ENCODE measurements around the gene FECH. TPM values are rescaled to one million over a fixed set of nuclear protein-coding genes. Genes with fewer than 3 reads are reported as not detected.

Gene FECH
- total RNA-seq, 1 experiment from 2014 or later = 24.1 TPM

DNA sequence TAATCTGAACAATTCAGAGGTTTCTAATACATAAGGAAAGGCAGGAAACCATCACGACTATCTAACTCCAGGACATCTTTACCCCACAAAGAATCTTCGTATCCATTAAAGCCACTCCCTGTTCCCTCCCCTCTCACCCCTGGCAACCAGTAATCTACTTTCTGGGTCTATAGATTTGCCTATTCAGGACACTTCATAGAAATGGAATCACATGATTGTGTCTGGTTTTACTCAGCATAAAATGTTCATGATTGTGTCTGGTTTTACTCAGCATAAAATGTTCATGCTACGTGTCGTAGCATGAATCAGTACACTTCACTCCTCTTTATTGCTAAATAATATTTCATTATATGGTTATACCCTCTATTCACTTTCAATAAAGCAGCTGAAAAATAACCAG lies 11.6 kb downstream of the FECH start:
- H4K8ac ChIP-seq (replicated peaks; ENCODE audit: insufficient read length, low read depth, low read length) = no peak overlapping the region
- no peak overlapping the region for H3K4ac ChIP-seq (ENCODE audit: low read depth, low read length)
- H3T11ph ChIP-seq (ENCODE audit: low read length) = no peak overlapping the region
- no peak overlapping the region for H3K4me3 Mint-ChIP-seq
- no peak overlapping the region for H3K56ac ChIP-seq (ENCODE audit: insufficient read length, low read depth, low read length)
- DNase-seq = no peak
- H3K23me2 ChIP-seq (ENCODE audit: insufficient read length, low read depth, low read length, poor library complexity, severe bottlenecking) = no peaks in the 10 kb centered on the region
- peaks cover 2 to 44% (median 36%) of the 10 kb centered on the region in 3 experiments; a peak in 6 of 7 replicates for H3K36me3 Mint-ChIP-seq (ENCODE audit: insufficient read depth in 1 of 3, low read depth in 3 of 3)
- no peaks in the 10 kb centered on the region; the same call in 1 of the 2 replicates for H3K27me3 Mint-ChIP-seq (ENCODE audit: low read depth)
- H3K27ac ChIP-seq (ENCODE audit: insufficient read length, low read depth, low read length) = no peak overlapping the region
- no peaks in the 10 kb centered on the region for H4K20me1 ChIP-seq (ENCODE audit: control insufficient read depth, insufficient read depth, insufficient read length)
- H3K23ac ChIP-seq (ENCODE audit: insufficient read length, low read depth, low read length) = no peak overlapping the region
- no peak overlapping the region for H2AFZ ChIP-seq (ENCODE audit: low read length)
- no peaks in the 10 kb centered on the region for H3K4me1 Mint-ChIP-seq
- H3K79me2 ChIP-seq (ENCODE audit: insufficient read depth, low read length) = no peaks in the 10 kb centered on the region
- no peak overlapping the region for H2BK12ac ChIP-seq (ENCODE audit: insufficient read length, low read depth, low read length)
- H4K5ac ChIP-seq (ENCODE audit: insufficient read length, low read depth, low read length) = no peak overlapping the region
- H2BK20ac ChIP-seq (ENCODE audit: low read depth, low read length, poor library complexity, severe bottlenecking) = no peak overlapping the region
- no peak overlapping the region for H3K9ac ChIP-seq (ENCODE audit: extremely low read depth, insufficient read length, low read length)
- H2BK15ac ChIP-seq (ENCODE audit: low read depth, low read length) = no peak overlapping the region
- no peaks in the 10 kb centered on the region for H3K9me3 Mint-ChIP-seq
- no peak overlapping the region for H3K4me2 ChIP-seq (ENCODE audit: insufficient read depth, insufficient read length, low read length)
- no peak overlapping the region for H3K18ac ChIP-seq (ENCODE audit: insufficient read length, low read depth, low read length)
- H3K14ac ChIP-seq (ENCODE audit: insufficient read depth, low read length) = no peak overlapping the region
- no peak overlapping the region for H2BK5ac ChIP-seq (ENCODE audit: insufficient read length, low read length)
- H3K4me1 ChIP-seq (ENCODE audit: insufficient read depth, low read length) = no peaks in the 10 kb centered on the region
- H4K91ac ChIP-seq (ENCODE audit: insufficient read length, low read depth, low read length) = no peak overlapping the region
- H2BK120ac ChIP-seq (ENCODE audit: low read depth, low read length, poor library complexity, severe bottlenecking) = no peak overlapping the region
- no CpG with 5 or more reads among the region's 4 CpGs for WGBS (ENCODE audit: extremely low coverage, insufficient read length, low lambda C conversion rate)
- no peak overlapping the region for H3K27ac Mint-ChIP-seq
- H3K9me3 ChIP-seq (ENCODE audit: control insufficient read depth, low read depth, low read length) = no peaks in the 10 kb centered on the region
- no peaks in the 10 kb centered on the region for H3K79me1 ChIP-seq (ENCODE audit: insufficient read depth, low read depth, low read length, poor library complexity, severe bottlenecking)
- no peaks in the 10 kb centered on the region for H3K27me3 ChIP-seq (ENCODE audit: insufficient read depth, low read length)
- no peak overlapping the region for H2AK5ac ChIP-seq (ENCODE audit: insufficient read length, low read length)
- TF ChIP-seq, protein P1, sequence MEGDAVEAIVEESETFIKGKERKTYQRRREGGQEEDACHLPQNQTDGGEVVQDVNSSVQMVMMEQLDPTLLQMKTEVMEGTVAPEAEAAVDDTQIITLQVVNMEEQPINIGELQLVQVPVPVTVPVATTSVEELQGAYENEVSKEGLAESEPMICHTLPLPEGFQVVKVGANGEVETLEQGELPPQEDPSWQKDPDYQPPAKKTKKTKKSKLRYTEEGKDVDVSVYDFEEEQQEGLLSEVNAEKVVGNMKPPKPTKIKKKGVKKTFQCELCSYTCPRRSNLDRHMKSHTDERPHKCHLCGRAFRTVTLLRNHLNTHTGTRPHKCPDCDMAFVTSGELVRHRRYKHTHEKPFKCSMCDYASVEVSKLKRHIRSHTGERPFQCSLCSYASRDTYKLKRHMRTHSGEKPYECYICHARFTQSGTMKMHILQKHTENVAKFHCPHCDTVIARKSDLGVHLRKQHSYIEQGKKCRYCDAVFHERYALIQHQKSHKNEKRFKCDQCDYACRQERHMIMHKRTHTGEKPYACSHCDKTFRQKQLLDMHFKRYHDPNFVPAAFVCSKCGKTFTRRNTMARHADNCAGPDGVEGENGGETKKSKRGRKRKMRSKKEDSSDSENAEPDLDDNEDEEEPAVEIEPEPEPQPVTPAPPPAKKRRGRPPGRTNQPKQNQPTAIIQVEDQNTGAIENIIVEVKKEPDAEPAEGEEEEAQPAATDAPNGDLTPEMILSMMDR (conservative IDR thresholded peaks at IDR 0.05) = no peak

Measured in H9 (cell line).